A549 (cell line): ENCODE data around the gene HNF1B. TPM values are rescaled to one million over a fixed set of nuclear protein-coding genes. Genes with fewer than 3 reads are reported as not detected.
A peak's percentile ranks its signal among the peaks of the same experiment; 100 is the strongest.

ENCODE experiments used
- ATAC-seq, 2 experiments: fragments of 200-7000 bp in 1 of 2; fragments of >200 bp in 1 of 2; cut with Nextera tagmentation in 1 of 2; cut with Tn5 transposase in 1 of 2; 3 replicates each; pipeline versions ENCODE4 v1.8.0 to v1.9.1; 2018 to 2020; ENCODE audit warnings: mild to moderate bottlenecking in 1 of 2, moderate library complexity in 1 of 2
- CTCF ChIA-PET: fragments of 300-600 bp; sonication (Branson Sonifier 250); formaldehyde crosslinking; extraction: SDS; loops from one replicate; lab custom pipeline; 2021; ENCODE audit warnings: antibody characterized with exemption, inconsistent platforms; lab: Yijun Ruan, JAX
- POLR2A ChIA-PET: fragments of 350-600 bp; formaldehyde crosslinking; extraction: SDS; loops from one replicate; lab custom pipeline; 2021; ENCODE audit warnings: antibody characterized with exemption, inconsistent platforms; lab: Yijun Ruan, JAX
- DNase-seq, 2 experiments: peaks; one replicate each; pipeline versions ENCODE4 v3.0.0 to v3.0.0-alpha.2; 2011 to 2016; ENCODE audit warnings: low read depth in 1 of 2, low spot score in 1 of 2
- FAIRE-seq: peaks from 2 replicates; lab custom pipeline; 2011; peaks lifted over from hg19 to GRCh38; lab: Jason Lieb, UNC
- H3K27ac ChIP-seq, 2 experiments: fragments of >200 bp; sonication (Bioruptor Twin); formaldehyde crosslinking; 3 replicates each; pipeline ENCODE4 v1.5.1; 2016 to 2017
- H3K4me1 ChIP-seq: fragments of >200 bp; sonication (Bioruptor Twin); formaldehyde crosslinking; 3 replicates; pipeline ENCODE4 v1.6.1; 2016
- H3K4me2 ChIP-seq: fragments of >200 bp; sonication (Bioruptor Twin); formaldehyde crosslinking; 3 replicates; pipeline ENCODE4 v1.6.1; 2016
- H3K4me3 ChIP-seq: fragments of >200 bp; sonication (Bioruptor Twin); formaldehyde crosslinking; 3 replicates; pipeline ENCODE4 v1.5.1; 2016
- H3K9me3 ChIP-seq: fragments of >200 bp; sonication (Bioruptor Twin); formaldehyde crosslinking; 3 replicates; pipeline ENCODE4 v1.6.1; 2016
- BHLHE40 ChIP-seq: IDR thresholded peaks from 2 replicates; pipeline ENCODE4 v1.6.1; 2012; ENCODE audit warnings: low read depth, low read length, inconsistent platforms
- CEBPB ChIP-seq, 2 experiments: fragments of >200 bp in 1 of 2; sonication (Bioruptor Twin) in 1 of 2; formaldehyde crosslinking in 1 of 2; IDR thresholded peaks; 2 replicates each; pipeline ENCODE4 v1.6.1; 2012 to 2016
- CHD2 ChIP-seq: fragments of 150-350 bp; IDR thresholded peaks from 2 replicates; pipeline ENCODE4 v1.6.1; 2014; ENCODE audit warnings: low read length; ENCODE audit not compliant: partially characterized antibody
- CHD4 ChIP-seq: fragments of 200-600 bp; sonication (generic); IDR thresholded peaks from 2 replicates; pipeline ENCODE4 v1.6.1; 2016; ENCODE audit warnings: antibody characterized with exemption, mild to moderate bottlenecking, borderline replicate concordance
- CTCF ChIP-seq: fragments of >200 bp; sonication (Bioruptor Twin); formaldehyde crosslinking; IDR thresholded peaks from 3 replicates; pipeline ENCODE4 v1.5.1; 2016
- EHF ChIP-seq: fragments of 250-450 bp; sonication (Bioruptor Pico); IDR thresholded peaks from 2 replicates; pipeline ENCODE4 v1.5.0; 2020; ENCODE audit warnings: mild to moderate bottlenecking
- EP300 ChIP-seq, 2 experiments: fragments of >200 bp; sonication (Bioruptor Twin); formaldehyde crosslinking; IDR thresholded peaks; 2 replicates in 1 of 2; 3 replicates in 1 of 2; pipeline ENCODE4 v1.6.1; 2016 to 2017
- ESRRA ChIP-seq: fragments of 150-350 bp; IDR thresholded peaks from 2 replicates; pipeline ENCODE4 v1.6.1; 2014; ENCODE audit warnings: mild to moderate bottlenecking, low read length, borderline replicate concordance
- FOSB ChIP-seq: fragments of 250-450 bp; sonication (Bioruptor Pico); IDR thresholded peaks from 2 replicates; pipeline ENCODE4 v1.5.0; 2020; ENCODE audit warnings: mild to moderate bottlenecking, moderate library complexity
- FOSL2 ChIP-seq, 2 experiments: fragments of 450-650 bp in 1 of 2; fragments of >200 bp in 1 of 2; sonication (Bioruptor Twin) in 1 of 2; formaldehyde crosslinking; IDR thresholded peaks; 2 replicates each; pipeline versions ENCODE4 v1.5.0 to v1.6.1; 2016 to 2020; ENCODE audit warnings: mild to moderate bottlenecking in 1 of 2, moderate library complexity in 1 of 2
- FOXS1 ChIP-seq: fragments of 250-450 bp; sonication (Bioruptor Pico); IDR thresholded peaks from 2 replicates; pipeline ENCODE4 v1.5.0; 2020; ENCODE audit warnings: mild to moderate bottlenecking, moderate library complexity
- GATA3 ChIP-seq: IDR thresholded peaks from 2 replicates; pipeline ENCODE4 v1.6.1; 2012; ENCODE audit warnings: borderline replicate concordance
- HOXA7 ChIP-seq: fragments of 250-450 bp; sonication (Bioruptor Pico); IDR thresholded peaks from 2 replicates; pipeline ENCODE4 v1.5.0; 2020; ENCODE audit warnings: mild to moderate bottlenecking, moderate library complexity
- JUN ChIP-seq, 2 experiments: fragments of >200 bp; sonication (Bioruptor Twin); formaldehyde crosslinking; IDR thresholded peaks; 2 replicates in 1 of 2; 3 replicates in 1 of 2; pipeline ENCODE4 v1.6.1; 2016 to 2017
- JUNB ChIP-seq: fragments of >200 bp; sonication (Bioruptor Twin); formaldehyde crosslinking; IDR thresholded peaks from 2 replicates; pipeline ENCODE4 v1.6.1; 2016
- MAZ ChIP-seq: fragments of 150-350 bp; IDR thresholded peaks from 2 replicates; pipeline ENCODE4 v1.6.1; 2014; ENCODE audit warnings: antibody characterized with exemption, low read depth, low read length, borderline replicate concordance
- NR3C1 ChIP-seq: fragments of >200 bp; sonication (Bioruptor Twin); formaldehyde crosslinking; IDR thresholded peaks from 3 replicates; pipeline ENCODE4 v1.6.1; 2017
- PBX3 ChIP-seq: IDR thresholded peaks from 2 replicates; pipeline ENCODE4 v1.6.1; 2012
- POLR2A ChIP-seq: IDR thresholded peaks from 2 replicates; pipeline ENCODE4 v1.6.1; 2012; ENCODE audit warnings: mild to moderate bottlenecking, low read length
- RAD21 ChIP-seq, 2 experiments: fragments of >200 bp in 1 of 2; sonication (Bioruptor Twin) in 1 of 2; formaldehyde crosslinking in 1 of 2; IDR thresholded peaks in 1 of 2; conservative IDR thresholded peaks in 1 of 2; 2 replicates in 1 of 2; 3 replicates in 1 of 2; pipeline ENCODE4 v1.6.1; 2012 to 2018; ENCODE audit warnings: inconsistent platforms in 1 of 2
- RCOR1 ChIP-seq: fragments of 150-350 bp; IDR thresholded peaks from 2 replicates; pipeline ENCODE4 v1.6.1; 2014; ENCODE audit warnings: antibody characterized with exemption, low read length, low read depth
- RFX5 ChIP-seq: fragments of 450-650 bp; IDR thresholded peaks from 2 replicates; pipeline ENCODE4 v1.7.1; 2014; ENCODE audit warnings: antibody characterized with exemption, mild to moderate bottlenecking, moderate library complexity
- SMC3 ChIP-seq: fragments of >200 bp; sonication (Bioruptor Twin); formaldehyde crosslinking; IDR thresholded peaks from 3 replicates; pipeline ENCODE4 v1.6.1; 2018; ENCODE audit warnings: inconsistent platforms
- TFCP2L1 ChIP-seq: fragments of 250-450 bp; sonication (Bioruptor Pico); IDR thresholded peaks from 2 replicates; pipeline ENCODE4 v1.5.0; 2021; ENCODE audit warnings: mild to moderate bottlenecking
- TP53 ChIP-seq: fragments of 250-450 bp; sonication (Bioruptor Pico); IDR thresholded peaks from 2 replicates; pipeline ENCODE4 v1.5.0; 2021; ENCODE audit warnings: mild to moderate bottlenecking, moderate library complexity
- WGBS: methylation state at CpG from one replicate; pipeline ENCODE4 v1.1.6; 2017; ENCODE audit errors: missing lambda C conversion rate; 5-methylcytosine and 5-hydroxymethylcytosine counted together
- polyA plus RNA-seq, 4 experiments: library from polyadenylated mRNA; depleted of rRNA in 3 of 4; stranded (reverse); fragments of >200 nt; fragmentation: RNase III in 1 of 4; extraction: RNeasy Plus Mini Kit Qiagen cat#74134 plus additional on column Dnase treatment in 1 of 4; gene quantifications; 2 replicates in 3 of 4; 3 replicates in 1 of 4; pipeline ENCODE4 v1.2.3, GENCODE V29; 2011 to 2017
- TF ChIP-seq, protein P1 (sequence below): fragments of 450-650 bp; IDR thresholded peaks from 2 replicates; pipeline ENCODE4 v1.6.1; 2014; ENCODE audit warnings: antibody characterized with exemption
- TF ChIP-seq, protein P2 (sequence below): IDR thresholded peaks from 2 replicates; pipeline ENCODE4 v1.6.1; 2012; ENCODE audit warnings: low read depth, borderline replicate concordance
- TF ChIP-seq, protein P3 (sequence below): fragments of 250-450 bp; sonication (Bioruptor Pico); IDR thresholded peaks from 2 replicates; pipeline ENCODE4 v1.5.0; 2020; ENCODE audit warnings: low read depth, mild to moderate bottlenecking, moderate library complexity
- TF ChIP-seq, protein P4 (sequence below): fragments of >200 bp; sonication (Bioruptor Twin); formaldehyde crosslinking; IDR thresholded peaks from 3 replicates; pipeline ENCODE4 v1.6.1; 2016
- TF ChIP-seq, protein P5 (sequence below): IDR thresholded peaks from 2 replicates; pipeline ENCODE4 v1.6.1; 2012

Gene HNF1B
- polyA plus RNA-seq, 2 of the 4 experiments (the other 2 are of a cell fraction) = 13.3 to 21.3 TPM

GRCh38 chr17:37706446-37706845 lies 38.4 kb downstream of the HNF1B start:
- H3K27ac ChIP-seq = no peak overlapping the region
- POLR2A ChIA-PET = no interaction called here
- no peak overlapping the region for H3K4me3 ChIP-seq
- no peaks in the 10 kb centered on the region for H3K9me3 ChIP-seq
- peaks cover 74% of the 10 kb centered on the region for H3K4me1 ChIP-seq
- TF ChIP-seq, protein P1, sequence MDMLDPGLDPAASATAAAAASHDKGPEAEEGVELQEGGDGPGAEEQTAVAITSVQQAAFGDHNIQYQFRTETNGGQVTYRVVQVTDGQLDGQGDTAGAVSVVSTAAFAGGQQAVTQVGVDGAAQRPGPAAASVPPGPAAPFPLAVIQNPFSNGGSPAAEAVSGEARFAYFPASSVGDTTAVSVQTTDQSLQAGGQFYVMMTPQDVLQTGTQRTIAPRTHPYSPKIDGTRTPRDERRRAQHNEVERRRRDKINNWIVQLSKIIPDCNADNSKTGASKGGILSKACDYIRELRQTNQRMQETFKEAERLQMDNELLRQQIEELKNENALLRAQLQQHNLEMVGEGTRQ = 0 out of 2 replicates have a peak, but pooled peaks have one; percentile 13
- no peak for TF ChIP-seq CHD2
- no peak for FAIRE-seq
- no peak overlapping the region for H3K4me2 ChIP-seq
- CTCF ChIA-PET = interaction anchor here (0.8 to 7.7 kb wide), 5 partner anchors 9 to 108 kb away, joined by 3 to 82 read pairs (median 4); no protein-coding TSS in a partner anchor
- no peak for ATAC-seq
- 84% methylated on average over 2 of the region's 2 CpGs for WGBS
- no peak for DNase-seq

GRCh38 chr17:37702598-37702997 lies 42.3 kb downstream of the HNF1B start:
- Histone ChIP-seq H3K27ac (peak overlapping the region; percentile 72 to 78), H3K4me2 (peak overlapping the region; percentile 67), H3K9me3 (no peaks in the 10 kb centered on the region), H3K4me1 (peaks cover 55% of the 10 kb centered on the region), H3K4me3 (peak overlapping the region; percentile 13; the same call in 1 of the 3 replicates)
- ATAC-seq (peak; percentile 45 to 75), FAIRE-seq (no peak), DNase-seq (peak; percentile 77 to 83)
- CTCF ChIA-PET = interaction anchor here (1.0 to 7.7 kb wide), 22 partner anchors 12 to 143 kb away, joined by 3 to 88 read pairs (median 8); partner anchors contain the start of gene HNF1B
- POLR2A ChIA-PET = interaction anchor here (0.8 kb wide), 1 partner anchor 114 kb away, joined by 9 read pairs; no protein-coding TSS in a partner anchor
- TF ChIP-seq TP53 (CRISPR knock-in tag) (no peak), ESRRA (no peak), JUN (IDR thresholded peaks at IDR 0.05) (no peak), JUNB (0 out of 2 replicates have a peak, but pooled peaks have one; percentile 22), BHLHE40 (no peak), EHF (CRISPR knock-in tag) (no peak), RFX5 (no peak), RAD21 (conservative IDR thresholded peaks at IDR 0.05 in 1 of 2, IDR thresholded peaks at IDR 0.05 in 1 of 2) (peak; percentile 67 to 82), FOSL2 (IDR thresholded peaks at IDR 0.05) (peak; percentile 43; the same call in 1 of the 2 replicates), FOSL2 (CRISPR knock-in tag; IDR thresholded peaks at IDR 0.05) (peak; percentile 64), CEBPB (IDR thresholded peaks at IDR 0.05) (no peak), CHD4 (no peak), CHD2 (no peak), PBX3 (no peak), NR3C1 (no peak), RCOR1 (no peak), GATA3 (peak; percentile 21; the same call in 1 of the 2 replicates), MAZ (no peak), CTCF (peak; percentile 54), HOXA7 (CRISPR knock-in tag) (no peak), FOXS1 (no peak), POLR2A (no peak), TFCP2L1 (CRISPR knock-in tag) (no peak), FOSB (CRISPR knock-in tag) (no peak), EP300 (IDR thresholded peaks at IDR 0.05) (peak in 1 of 2 experiments; percentile 37; a peak in 1 of 5 replicates), SMC3 (peak; percentile 81)
- TF ChIP-seq, protein P2, sequence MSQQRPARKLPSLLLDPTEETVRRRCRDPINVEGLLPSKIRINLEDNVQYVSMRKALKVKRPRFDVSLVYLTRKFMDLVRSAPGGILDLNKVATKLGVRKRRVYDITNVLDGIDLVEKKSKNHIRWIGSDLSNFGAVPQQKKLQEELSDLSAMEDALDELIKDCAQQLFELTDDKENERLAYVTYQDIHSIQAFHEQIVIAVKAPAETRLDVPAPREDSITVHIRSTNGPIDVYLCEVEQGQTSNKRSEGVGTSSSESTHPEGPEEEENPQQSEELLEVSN = no peak
- TF ChIP-seq, protein P3, sequence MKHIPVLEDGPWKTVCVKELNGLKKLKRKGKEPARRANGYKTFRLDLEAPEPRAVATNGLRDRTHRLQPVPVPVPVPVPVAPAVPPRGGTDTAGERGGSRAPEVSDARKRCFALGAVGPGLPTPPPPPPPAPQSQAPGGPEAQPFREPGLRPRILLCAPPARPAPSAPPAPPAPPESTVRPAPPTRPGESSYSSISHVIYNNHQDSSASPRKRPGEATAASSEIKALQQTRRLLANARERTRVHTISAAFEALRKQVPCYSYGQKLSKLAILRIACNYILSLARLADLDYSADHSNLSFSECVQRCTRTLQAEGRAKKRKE (CRISPR knock-in tag) = no peak
- TF ChIP-seq, protein P4, sequence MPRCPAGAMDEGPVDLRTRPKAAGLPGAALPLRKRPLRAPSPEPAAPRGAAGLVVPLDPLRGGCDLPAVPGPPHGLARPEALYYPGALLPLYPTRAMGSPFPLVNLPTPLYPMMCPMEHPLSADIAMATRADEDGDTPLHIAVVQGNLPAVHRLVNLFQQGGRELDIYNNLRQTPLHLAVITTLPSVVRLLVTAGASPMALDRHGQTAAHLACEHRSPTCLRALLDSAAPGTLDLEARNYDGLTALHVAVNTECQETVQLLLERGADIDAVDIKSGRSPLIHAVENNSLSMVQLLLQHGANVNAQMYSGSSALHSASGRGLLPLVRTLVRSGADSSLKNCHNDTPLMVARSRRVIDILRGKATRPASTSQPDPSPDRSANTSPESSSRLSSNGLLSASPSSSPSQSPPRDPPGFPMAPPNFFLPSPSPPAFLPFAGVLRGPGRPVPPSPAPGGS = 0 out of 3 replicates have a peak, but pooled peaks have one; percentile 31
- TF ChIP-seq, protein P5, sequence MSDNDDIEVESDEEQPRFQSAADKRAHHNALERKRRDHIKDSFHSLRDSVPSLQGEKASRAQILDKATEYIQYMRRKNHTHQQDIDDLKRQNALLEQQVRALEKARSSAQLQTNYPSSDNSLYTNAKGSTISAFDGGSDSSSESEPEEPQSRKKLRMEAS = peak; percentile 44
